COR-L47 (cell line): Measurements from ENCODE around the gene KCNIP4.

Experiments
- DNase-seq: peaks from one replicate; lab custom pipeline; 2025; lab: John Stamatoyannopoulos, UW

The KCNIP4 gene

DNA sequence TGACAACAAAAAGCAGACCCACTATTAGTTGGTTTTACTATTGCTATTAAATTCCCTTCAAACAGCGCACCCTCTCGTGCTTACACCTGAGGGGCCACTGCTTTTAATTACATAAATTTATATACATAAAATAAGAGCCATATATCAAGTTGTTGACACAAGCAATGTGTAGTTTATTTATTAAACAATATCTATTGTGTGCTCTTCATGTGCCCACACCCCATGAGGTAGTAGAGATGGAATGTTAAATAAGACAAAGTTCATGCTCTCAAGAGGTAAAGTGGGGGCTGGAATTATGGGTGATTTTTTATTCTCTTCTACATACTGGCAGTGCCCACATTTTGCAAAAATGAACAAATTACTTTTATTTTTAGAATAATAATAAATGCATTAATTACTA, 47.3 kb downstream of the KCNIP4 start:
- DNase-seq = no peak

DNA sequence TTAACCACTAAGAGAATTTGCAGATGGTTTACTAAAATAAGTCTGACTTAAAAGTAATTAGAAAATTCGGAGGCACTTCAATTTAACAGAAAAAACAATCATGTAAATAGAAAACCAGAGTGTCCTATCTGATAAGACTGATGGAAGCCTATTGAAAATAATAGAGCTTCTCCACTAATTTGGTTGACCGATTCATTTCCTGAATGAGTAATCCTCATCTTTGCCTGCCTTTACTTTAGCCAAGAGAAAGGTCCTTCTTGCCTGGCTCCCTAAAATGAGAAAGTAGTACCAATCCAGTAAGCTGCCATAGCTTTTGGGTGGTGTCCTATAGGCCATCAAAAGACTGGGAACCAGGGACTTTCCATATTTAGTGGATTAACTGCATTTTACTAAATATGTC, 48.4 kb downstream of the KCNIP4 start:
- DNase-seq = no peak

DNA sequence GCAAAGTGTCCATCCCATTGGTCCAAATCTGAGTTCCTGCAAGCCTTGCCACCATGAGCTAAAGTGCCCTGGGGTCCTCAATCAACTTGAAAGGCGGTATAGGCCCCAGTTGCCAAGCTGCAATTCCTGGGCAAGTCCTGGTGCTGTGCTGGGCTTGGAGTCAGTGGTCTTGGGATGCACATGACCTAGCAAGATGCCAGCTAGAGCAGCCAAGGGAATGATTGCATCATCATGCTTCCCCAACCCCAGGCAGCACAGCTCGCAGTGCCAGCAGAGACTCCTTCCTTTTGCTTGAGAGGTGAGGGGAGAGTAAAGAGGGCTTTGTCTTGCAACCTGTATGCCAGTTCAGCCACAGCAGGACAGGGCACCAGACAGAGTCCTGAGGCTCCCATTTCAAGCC, 50.5 kb downstream of the KCNIP4 start:
- DNase-seq = no peak

- no peak for DNase-seq
Measured at GRCh38 chr4:21896767-21897166, 51.8 kb downstream of the KCNIP4 start.

DNA sequence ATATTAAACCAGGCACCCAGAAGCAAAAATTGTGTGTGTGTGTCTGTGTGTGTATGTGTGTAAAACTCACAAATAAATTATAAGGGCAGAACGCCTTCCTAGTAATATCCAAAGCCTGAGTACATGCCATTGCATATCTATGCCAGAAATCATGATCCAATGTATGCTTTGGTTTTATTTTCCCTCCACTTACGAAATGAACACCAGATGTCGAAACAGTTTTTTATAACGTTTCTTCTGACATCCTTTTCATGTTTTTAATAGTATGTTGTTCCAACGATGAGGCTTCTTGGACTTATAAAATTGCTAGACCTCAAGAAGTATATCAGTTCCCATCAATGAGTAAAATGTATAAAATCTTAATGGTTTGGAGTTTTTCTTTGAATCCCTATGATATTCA, 55.4 kb downstream of the KCNIP4 start:
- no peak for DNase-seq

DNA sequence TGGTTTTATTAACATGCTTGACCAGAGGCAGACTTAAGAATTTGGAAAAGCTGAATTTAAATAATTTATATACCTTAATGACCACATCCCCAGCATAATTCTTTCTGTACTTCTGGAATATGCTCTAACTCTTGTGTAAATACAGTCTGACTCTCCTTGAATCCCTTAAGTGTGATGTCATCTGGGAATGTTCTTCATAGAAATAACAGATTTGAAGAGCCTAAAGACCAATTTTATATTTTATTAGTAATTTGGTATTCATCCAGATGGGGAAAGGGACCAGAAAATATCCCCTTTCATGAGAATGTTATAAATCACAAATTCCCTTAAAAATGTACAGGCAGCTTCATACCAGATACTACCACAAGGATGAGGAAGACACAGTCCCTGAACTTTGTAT, 58.3 kb downstream of the KCNIP4 start:
- no peak for DNase-seq

- DNase-seq = no peak
Measured at GRCh38 chr4:21888195-21888976, 60.2 kb downstream of the KCNIP4 start.

DNA sequence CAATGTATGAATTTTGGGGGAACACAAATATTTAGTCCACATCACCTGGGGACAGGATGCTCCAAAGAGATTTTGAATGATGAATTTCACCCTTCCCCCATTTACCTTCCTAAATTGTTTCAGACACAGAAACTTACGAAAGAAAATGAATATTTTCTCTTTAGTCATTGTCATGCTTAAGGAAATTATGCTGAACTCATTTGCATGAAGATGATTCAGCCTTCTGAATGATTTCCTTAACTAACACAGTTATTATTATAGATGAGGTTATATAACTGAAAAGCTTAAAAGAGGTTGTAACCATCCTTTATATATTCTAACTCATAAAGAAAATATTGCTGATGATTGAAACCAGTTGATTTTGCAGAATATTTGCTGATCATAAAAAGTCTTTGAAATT, 61.1 kb downstream of the KCNIP4 start:
- DNase-seq = no peak

- DNase-seq = no peak
Measured at GRCh38 chr4:21885770-21886169, 62.8 kb downstream of the KCNIP4 start.

DNA sequence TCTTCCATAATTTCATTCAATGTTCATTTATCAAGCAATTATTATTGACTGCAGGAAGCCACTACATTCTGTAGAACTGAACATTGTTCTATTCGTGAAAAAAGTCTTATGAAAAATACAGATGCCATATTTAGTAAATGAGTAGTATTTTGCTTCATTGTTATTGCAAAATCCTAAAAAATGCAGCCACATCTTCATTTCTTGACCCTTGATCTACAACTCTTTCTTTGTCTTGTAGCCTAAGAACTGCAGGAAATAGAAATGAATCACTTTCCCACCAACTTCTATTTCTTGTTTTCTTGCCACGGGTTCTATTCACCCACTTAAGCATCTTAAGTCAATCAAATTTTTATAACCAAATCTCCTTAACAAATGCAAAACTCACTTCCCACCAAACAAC, 63.3 kb downstream of the KCNIP4 start:
- no peak for DNase-seq

DNA sequence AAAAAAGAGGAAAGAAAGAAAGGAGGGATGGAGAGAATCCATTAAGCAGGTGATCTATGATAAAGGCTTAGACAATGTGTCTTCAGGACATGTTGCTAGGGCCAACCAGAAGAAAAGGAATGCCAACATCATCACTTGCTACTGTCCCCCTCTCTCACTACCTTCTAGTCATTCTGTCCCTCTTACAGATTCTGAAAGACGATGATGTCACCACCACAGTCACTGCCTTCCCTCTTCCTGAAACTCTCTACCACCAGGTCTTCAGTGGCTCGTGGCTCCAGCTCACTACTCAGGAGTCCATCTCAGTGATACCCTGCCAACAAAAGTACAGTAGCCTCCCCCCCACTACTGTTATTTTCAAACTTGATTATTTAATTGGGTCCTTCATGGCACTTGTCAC, 64.0 kb downstream of the KCNIP4 start:
- DNase-seq = no peak

DNA sequence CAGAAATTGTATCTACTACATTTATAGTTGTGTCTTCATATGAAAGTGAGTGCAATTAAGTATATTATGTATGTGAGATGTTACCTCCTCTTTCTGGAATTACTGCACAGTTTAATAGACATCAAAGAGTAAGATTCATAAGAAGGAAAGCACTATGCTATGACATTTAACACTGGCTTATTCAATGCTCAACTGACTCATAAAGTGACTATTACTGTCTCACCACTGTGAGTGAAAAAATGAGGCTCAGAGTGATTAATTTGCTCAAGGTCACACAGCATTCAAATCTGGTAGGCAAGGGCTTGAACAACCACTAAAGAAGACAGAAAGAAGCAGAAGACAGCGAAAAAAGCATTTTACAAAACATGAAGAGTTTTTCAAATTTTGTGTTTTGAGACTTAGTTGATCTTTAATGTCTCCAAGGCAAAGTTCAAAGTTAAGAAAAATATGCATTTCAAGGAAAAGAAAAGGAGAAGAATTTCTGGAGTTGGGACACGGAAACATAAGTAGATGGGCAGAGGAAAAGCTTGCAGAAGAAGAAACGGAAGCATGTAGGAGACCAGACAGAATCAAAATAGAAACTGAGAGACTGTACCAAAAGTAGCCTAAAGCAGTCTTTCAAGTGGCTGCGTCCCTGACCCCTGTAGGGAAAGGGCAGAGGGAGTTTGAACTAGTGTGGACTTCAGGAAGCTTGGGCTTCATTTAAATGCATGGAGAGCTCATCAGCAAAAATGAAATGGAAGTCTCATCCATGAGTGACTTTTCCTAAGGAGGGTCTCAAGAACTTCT, 66.3 kb downstream of the KCNIP4 start:
- DNase-seq = no peak

DNA sequence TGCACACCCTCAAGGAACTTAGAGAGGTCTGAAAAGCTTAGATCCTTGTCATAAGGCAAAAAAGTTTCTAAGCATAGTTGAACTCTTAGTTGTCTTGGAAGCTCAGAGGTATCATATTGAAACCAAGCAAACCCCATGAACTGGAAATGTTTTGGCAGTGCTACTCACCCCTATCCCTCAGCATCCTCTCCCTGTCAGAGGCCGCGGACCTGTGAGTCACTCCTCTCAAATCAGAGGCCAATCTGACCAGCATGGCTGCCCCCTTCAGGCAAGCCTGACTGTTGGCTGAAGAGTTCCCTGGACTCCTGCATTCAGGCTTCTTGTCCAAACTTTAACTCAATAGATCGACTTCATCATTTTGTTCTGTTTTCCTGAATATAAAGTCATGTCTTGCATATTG, 69.4 kb downstream of the KCNIP4 start:
- DNase-seq = no peak

DNA sequence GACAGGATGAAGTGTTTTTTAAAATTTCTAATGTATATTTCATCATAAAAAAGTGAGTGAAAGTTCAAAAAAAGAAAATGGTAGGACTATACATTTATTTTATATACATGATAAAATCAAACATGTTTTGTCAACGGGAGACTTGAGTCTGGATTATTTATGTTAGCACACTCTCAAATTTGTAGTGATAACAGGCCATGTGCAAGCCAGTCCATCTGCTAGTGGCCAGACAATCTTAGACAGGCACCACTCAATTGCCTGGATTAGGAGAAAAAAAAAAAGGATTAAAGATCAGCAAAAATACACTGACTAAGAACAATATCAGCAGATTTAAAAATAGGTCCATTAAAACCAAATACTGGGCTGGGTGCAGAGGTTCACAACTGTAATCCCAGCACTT, 71.9 kb downstream of the KCNIP4 start:
- no peak for DNase-seq

DNA sequence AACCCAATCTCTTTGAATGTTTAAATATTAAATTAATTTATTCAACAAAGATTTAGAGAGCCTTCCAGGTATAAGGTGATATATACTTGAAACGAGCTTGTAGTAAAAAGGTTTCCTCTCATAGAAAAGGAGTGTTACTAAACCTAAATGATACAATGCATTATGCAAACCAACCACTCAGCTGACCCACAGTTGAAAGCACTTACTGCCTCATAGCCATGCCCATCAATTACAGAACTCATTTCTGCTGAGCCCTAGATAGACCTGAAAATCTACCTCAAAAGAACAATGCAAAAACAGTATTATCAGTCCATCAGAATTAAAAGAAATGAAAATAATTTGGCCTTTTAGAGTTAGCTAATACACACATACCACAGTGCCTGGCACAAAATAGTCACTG, 75.4 kb downstream of the KCNIP4 start:
- no peak for DNase-seq

GRCh38 chr4:21872101-21872500, 76.5 kb downstream of the KCNIP4 start:
- no peak for DNase-seq

GRCh38 chr4:21869978-21870745, 78.4 kb downstream of the KCNIP4 start:
- no peak for DNase-seq

DNA sequence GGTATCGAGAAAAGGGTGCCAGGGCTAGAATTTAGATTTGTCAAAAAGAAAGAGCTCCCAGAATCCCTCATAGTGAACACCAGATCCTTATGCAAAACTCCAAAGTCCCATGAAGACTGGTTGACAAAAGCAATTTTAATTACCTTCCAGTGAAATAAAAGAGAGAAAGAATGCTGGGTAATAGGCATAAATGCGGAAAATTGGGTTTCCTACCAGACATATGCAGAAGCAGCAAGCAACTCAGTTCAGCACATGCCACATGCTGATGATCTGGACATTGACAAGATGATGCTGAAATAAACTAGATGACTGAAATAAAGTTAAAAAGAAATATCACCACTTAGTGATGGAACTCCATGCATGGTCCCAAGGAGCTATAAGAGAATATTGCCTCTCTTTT, 83.9 kb downstream of the KCNIP4 start:
- no peak for DNase-seq

- no peak for DNase-seq
Measured at GRCh38 chr4:21862917-21863316, 85.7 kb downstream of the KCNIP4 start.

- DNase-seq = no peak
Measured at GRCh38 chr4:21858971-21859370, 89.6 kb downstream of the KCNIP4 start.

- DNase-seq = no peak
Measured at GRCh38 chr4:21856754-21857153, 91.8 kb downstream of the KCNIP4 start.

- no peak for DNase-seq
Measured at GRCh38 chr4:21856301-21856700, 92.3 kb downstream of the KCNIP4 start.

GRCh38 chr4:21849077-21849476, 99.5 kb downstream of the KCNIP4 start:
- DNase-seq = no peak
